Keratinocyte (primary cell): ENCODE results near the gene EBF4.

ENCODE experiments used
- EZH2 ChIP-seq: IDR thresholded peaks from one replicate; pipeline ENCODE4 v1.6.1; 2012; ENCODE audit warnings: inconsistent platforms, mild to moderate bottlenecking, low read length, moderate library complexity
- TF ChIP-seq, protein P1 (sequence below), 3 experiments: IDR thresholded peaks in 1 of 3; conservative IDR thresholded peaks in 1 of 3; optimal IDR thresholded peaks in 1 of 3; 2 replicates in 2 of 3; 3 replicates in 1 of 3; pipeline versions ENCODE3 to v1.5.1; 2011; ENCODE audit warnings: low read length in 3 of 3, mild to moderate bottlenecking in 3 of 3, moderate library complexity in 2 of 3, control low read depth in 1 of 3, inconsistent platforms in 1 of 3; ENCODE audit not compliant: insufficient read depth in 2 of 3; ENCODE audit errors: extremely low read depth in 1 of 3

DNA sequence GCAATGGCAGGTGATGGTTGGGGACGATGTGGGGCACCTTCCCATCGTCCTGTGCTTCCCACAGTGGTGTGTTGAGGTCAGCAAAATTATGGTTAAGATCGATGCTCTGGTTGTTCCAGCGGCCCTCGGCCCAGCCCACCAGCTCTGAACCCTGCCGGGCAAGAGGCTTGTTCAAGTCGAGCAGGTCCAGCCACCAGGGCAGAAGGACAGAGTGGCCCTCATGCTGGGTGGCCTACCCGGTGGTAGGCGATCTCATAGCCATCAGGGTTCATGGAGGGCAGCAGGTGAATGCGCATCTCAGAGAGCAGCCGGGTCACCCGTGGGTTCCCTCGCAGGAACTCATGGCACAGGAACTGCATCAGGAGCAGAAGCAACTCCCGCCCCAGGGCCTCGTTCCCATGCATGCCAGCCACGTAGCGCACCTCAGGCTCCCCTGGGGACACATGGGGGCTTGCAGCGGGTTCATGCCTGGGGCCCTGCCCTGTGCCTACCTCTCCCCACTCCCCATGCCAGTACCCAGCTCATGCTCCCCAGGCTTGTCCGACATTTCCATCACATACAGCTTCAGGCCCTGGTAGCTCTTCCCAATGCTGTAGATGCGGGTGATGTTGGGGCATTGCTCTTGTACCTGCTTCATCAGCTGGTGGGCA lies 103.6 kb downstream of the EBF4 start:
- TF ChIP-seq, protein P1, sequence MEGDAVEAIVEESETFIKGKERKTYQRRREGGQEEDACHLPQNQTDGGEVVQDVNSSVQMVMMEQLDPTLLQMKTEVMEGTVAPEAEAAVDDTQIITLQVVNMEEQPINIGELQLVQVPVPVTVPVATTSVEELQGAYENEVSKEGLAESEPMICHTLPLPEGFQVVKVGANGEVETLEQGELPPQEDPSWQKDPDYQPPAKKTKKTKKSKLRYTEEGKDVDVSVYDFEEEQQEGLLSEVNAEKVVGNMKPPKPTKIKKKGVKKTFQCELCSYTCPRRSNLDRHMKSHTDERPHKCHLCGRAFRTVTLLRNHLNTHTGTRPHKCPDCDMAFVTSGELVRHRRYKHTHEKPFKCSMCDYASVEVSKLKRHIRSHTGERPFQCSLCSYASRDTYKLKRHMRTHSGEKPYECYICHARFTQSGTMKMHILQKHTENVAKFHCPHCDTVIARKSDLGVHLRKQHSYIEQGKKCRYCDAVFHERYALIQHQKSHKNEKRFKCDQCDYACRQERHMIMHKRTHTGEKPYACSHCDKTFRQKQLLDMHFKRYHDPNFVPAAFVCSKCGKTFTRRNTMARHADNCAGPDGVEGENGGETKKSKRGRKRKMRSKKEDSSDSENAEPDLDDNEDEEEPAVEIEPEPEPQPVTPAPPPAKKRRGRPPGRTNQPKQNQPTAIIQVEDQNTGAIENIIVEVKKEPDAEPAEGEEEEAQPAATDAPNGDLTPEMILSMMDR (optimal IDR thresholded peaks at IDR 0.05 in 1 of 3, IDR thresholded peaks at IDR 0.05 in 1 of 3, conservative IDR thresholded peaks at IDR 0.05 in 1 of 3; ENCODE audit: extremely low read depth in 1 of 3, insufficient read depth in 2 of 3, low read length in 3 of 3): no peak
- no peak for TF ChIP-seq EZH2
